Measurements from ENCODE around the gene THAP7. TPM values are rescaled to one million over a fixed set of nuclear protein-coding genes. Genes with fewer than 3 reads are reported as not detected.

Gene THAP7
- total and polyA plus RNA-seq, 2 experiments from 2014 or later = 21.8 to 25.9 TPM

GRCh38 chr22:20959578-20960461 lies 42.1 kb downstream of the THAP7 start (continued):
- no peak for TF ChIP-seq ETS1 (IDR thresholded peaks at IDR 0.05)
- TF ChIP-seq ZNF114 (CRISPR knock-in tag; IDR thresholded peaks at IDR 0.05) = no peak
- no peak for TF ChIP-seq NANOG (IDR thresholded peaks at IDR 0.05; ENCODE audit: borderline replicate concordance)
- no peak for TF ChIP-seq JUNB (IDR thresholded peaks at IDR 0.05; ENCODE audit: unreplicated experiment)
- TF ChIP-seq EZH2phosphoT487 (IDR thresholded peaks at IDR 0.05; ENCODE audit: unreplicated experiment) = no peak
- TF ChIP-seq REST (IDR thresholded peaks at IDR 0.05; ENCODE audit: unreplicated experiment) = no peak
- no peak for TF ChIP-seq STAT1 (IDR thresholded peaks at IDR 0.05; ENCODE audit: unreplicated experiment)
- no peak for TF ChIP-seq POLR2AphosphoS5 (IDR thresholded peaks at IDR 0.05; ENCODE audit: low read depth)
- no peak for TF ChIP-seq CTCF (conservative IDR thresholded peaks at IDR 0.05; ENCODE audit: low read depth in 2 of 2)

- H3K4me2 ChIP-seq = peak overlapping the region; percentile 89
- peak; percentile 82 for DNase-seq (ENCODE audit: low spot score)
- Mint-ChIP-seq H3K36me3 (ENCODE audit: low read depth) (peaks cover 11% of the 10 kb centered on the region; the same call in 2 of the 3 replicates), H3K9me3 (0 out of 3 replicates have a peak, but pooled peaks cover 2% of the 10 kb centered on the region), H3K4me1 (peaks cover 11% of the 10 kb centered on the region; the same call in 2 of the 3 replicates), H3K27ac (no peak overlapping the region), H3K27me3 (ENCODE audit: insufficient read depth, low read depth, poor library complexity) (peaks cover 30% of the 10 kb centered on the region), H3K4me3 (peak overlapping the region; percentile 78)
- H3K36me3 ChIP-seq (ENCODE audit: insufficient read depth) = 0 out of 2 replicates have a peak, but pooled peaks cover 4% of the 10 kb centered on the region
- H3K79me2 ChIP-seq (replicated peaks; ENCODE audit: insufficient read depth) = no peaks in the 10 kb centered on the region
- TF ChIP-seq STAT1 (IDR thresholded peaks at IDR 0.05; ENCODE audit: unreplicated experiment) (no peak), CTCF (conservative IDR thresholded peaks at IDR 0.05; ENCODE audit: low read depth in 2 of 2) (0 out of 4 replicates have a peak, but pooled peaks of 1 of the 2 experiments have one; percentile 1)
- peaks cover 9% of the 10 kb centered on the region; the same call in 1 of the 2 replicates for H4K20me1 ChIP-seq (replicated peaks; ENCODE audit: insufficient read depth)
- H3K9me2 ChIP-seq (ENCODE audit: insufficient read depth) = no peaks in the 10 kb centered on the region
- ATAC-seq = peak; percentile 81
- H3K27me3 ChIP-seq (ENCODE audit: insufficient read depth) = peaks cover 25% of the 10 kb centered on the region
- peak overlapping the region; percentile 79 for H3K4me3 ChIP-seq
- H3K4me1 ChIP-seq (ENCODE audit: insufficient read depth) = peaks cover 4% of the 10 kb centered on the region; the same call in 1 of the 2 replicates
- no peak overlapping the region for H3K27ac ChIP-seq (ENCODE audit: low read depth)
- H2AFZ ChIP-seq = peak overlapping the region; percentile 97
- H3F3A ChIP-seq (replicated peaks; ENCODE audit: low read depth) = peaks cover 9% of the 10 kb centered on the region
Observed at GRCh38 chr22:20957683-20958431, 44.1 kb downstream of the THAP7 start.
